ENCODE measurements around the gene SNX1. TPM values are rescaled to one million over a fixed set of nuclear protein-coding genes. Genes with fewer than 3 reads are reported as not detected.

Gene SNX1
- total RNA-seq, 1 donor from 2014 or later = 33.8 TPM

DNA sequence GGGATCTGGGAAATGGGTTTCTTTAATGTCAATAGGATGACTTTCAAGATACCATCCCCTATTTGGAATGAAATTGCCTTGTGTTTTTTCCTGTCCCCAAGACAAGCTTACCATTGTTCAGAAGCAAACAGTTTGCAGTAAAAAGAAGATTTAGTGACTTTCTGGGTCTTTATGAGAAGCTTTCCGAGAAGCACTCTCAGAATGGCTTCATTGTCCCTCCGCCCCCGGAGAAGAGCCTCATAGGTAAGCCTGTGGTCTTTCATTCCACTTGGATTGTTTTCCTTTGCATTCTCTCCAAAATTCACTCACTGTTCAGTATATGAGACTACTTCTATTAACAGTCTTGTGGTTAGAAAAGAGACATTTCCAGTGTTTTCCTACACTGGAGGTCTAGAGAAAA, 30.2 kb downstream of the SNX1 start:
- Histone ChIP-seq H3K27me3 (no peaks in the 10 kb centered on the region), H3K9me3 (no peaks in the 10 kb centered on the region), H3K27ac (no peak overlapping the region), H3K36me3 (peaks cover 88% of the 10 kb centered on the region in 2 donors), H3K4me3 (no peak overlapping the region), H3K4me1 (no peaks in the 10 kb centered on the region)
- intact Hi-C loops (cut with DNase I) = no loop called here
- DNase-seq (ENCODE audit: low spot score in 2 of 2) = no peak
- TF ChIP-seq, protein P1, sequence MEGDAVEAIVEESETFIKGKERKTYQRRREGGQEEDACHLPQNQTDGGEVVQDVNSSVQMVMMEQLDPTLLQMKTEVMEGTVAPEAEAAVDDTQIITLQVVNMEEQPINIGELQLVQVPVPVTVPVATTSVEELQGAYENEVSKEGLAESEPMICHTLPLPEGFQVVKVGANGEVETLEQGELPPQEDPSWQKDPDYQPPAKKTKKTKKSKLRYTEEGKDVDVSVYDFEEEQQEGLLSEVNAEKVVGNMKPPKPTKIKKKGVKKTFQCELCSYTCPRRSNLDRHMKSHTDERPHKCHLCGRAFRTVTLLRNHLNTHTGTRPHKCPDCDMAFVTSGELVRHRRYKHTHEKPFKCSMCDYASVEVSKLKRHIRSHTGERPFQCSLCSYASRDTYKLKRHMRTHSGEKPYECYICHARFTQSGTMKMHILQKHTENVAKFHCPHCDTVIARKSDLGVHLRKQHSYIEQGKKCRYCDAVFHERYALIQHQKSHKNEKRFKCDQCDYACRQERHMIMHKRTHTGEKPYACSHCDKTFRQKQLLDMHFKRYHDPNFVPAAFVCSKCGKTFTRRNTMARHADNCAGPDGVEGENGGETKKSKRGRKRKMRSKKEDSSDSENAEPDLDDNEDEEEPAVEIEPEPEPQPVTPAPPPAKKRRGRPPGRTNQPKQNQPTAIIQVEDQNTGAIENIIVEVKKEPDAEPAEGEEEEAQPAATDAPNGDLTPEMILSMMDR (IDR thresholded peaks at IDR 0.05) = no peak

DNA sequence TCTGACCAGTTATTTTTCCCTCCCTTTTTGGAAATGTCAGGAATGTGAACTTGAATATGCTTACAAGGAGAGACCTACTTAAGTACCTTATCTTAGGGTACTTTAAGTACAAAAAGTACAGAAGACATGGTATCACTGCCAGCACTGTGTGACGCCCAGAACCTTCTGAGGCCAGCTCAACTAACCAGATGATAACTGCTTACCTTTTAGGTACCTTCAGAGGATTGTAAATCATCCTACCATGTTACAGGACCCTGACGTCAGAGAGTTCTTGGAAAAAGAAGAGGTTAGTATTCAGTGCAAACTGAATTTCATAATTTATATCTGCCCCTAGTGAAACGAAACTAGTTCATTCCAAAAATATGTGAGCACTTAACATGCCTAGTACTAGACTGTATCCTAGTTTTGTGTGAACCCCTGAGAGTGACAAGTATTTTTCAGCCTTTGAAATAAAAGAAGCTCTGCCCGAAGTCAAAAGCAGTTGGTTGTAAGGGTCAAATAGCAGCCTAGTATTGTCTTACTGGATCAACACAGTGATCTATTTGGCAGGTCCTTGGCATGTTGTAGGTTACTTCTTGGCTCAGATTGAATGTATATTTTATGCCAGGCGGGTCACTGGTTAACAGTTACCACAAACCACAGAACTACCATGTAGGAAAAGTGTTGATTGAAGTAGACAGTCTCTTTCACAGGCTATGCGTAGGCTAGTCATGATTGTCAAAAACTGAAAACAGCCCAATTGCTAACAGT, 31.9 kb downstream of the SNX1 start:
- Histone ChIP-seq H3K27me3 (no peaks in the 10 kb centered on the region), H3K9me3 (no peaks in the 10 kb centered on the region), H3K4me1 (no peaks in the 10 kb centered on the region), H3K27ac (no peak overlapping the region), H3K36me3 (peaks cover 89 to 96% of the 10 kb centered on the region in 2 donors), H3K4me3 (no peak overlapping the region)
- intact Hi-C loops (cut with DNase I) = no loop called here
- TF ChIP-seq, protein P1 (IDR thresholded peaks at IDR 0.05) = no peak
- no peak for DNase-seq (ENCODE audit: low spot score in 2 of 2)

DNA sequence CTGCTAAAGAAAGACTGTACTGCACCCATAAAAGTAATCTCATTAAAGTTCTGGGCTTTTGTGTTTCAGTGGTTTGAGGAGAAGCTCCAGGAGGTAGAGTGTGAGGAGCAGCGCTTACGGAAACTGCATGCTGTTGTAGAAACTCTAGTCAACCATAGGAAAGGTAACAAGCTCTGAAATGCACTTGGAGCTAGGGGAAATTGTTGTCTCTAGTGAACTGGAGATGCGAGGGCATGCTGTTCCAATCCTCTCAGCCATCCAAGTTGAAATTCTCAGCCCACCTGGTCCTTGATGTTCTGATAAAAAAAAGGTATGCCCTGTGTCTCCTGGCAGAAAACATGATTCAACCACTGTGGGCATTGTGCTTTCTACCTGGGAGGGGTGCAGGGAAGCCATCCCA, 34.4 kb downstream of the SNX1 start:
- TF ChIP-seq, protein P1 (IDR thresholded peaks at IDR 0.05) = no peak
- H3K27me3 ChIP-seq = no peaks in the 10 kb centered on the region
- intact Hi-C loops (cut with DNase I) = no loop called here
- H3K9me3 ChIP-seq = no peaks in the 10 kb centered on the region
- no peak for DNase-seq (ENCODE audit: low spot score in 2 of 2)
- no peak overlapping the region for H3K27ac ChIP-seq
- H3K4me1 ChIP-seq = no peaks in the 10 kb centered on the region
- H3K4me3 ChIP-seq = no peak overlapping the region
- peaks cover 82 to 99% of the 10 kb centered on the region in 2 donors for H3K36me3 ChIP-seq

DNA sequence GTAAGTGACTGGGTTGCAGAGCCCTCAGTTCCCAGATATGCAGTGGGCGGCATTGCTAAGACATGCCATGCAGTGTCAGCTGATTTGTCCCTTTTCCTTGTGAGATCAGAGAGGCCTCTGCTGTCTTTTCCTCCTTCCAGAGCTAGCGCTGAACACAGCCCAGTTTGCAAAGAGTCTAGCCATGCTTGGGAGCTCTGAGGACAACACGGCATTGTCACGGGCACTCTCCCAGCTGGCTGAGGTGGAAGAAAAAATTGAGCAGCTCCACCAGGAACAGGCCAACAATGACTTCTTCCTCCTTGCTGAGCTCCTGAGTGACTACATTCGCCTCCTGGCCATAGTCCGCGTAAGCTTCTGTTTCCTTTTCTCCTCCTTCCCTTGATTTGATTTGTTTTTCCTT, 35.8 kb downstream of the SNX1 start:
- TF ChIP-seq, protein P1 (IDR thresholded peaks at IDR 0.05) = no peak
- H3K36me3 ChIP-seq = peaks cover 88 to 100% of the 10 kb centered on the region in 2 donors
- H3K9me3 ChIP-seq = no peaks in the 10 kb centered on the region
- no peak overlapping the region for H3K4me3 ChIP-seq
- no peaks in the 10 kb centered on the region for H3K27me3 ChIP-seq
- no peak for DNase-seq (ENCODE audit: low spot score in 2 of 2)
- intact Hi-C loops (cut with DNase I) = no loop called here
- H3K27ac ChIP-seq = no peak overlapping the region
- no peaks in the 10 kb centered on the region for H3K4me1 ChIP-seq

DNA sequence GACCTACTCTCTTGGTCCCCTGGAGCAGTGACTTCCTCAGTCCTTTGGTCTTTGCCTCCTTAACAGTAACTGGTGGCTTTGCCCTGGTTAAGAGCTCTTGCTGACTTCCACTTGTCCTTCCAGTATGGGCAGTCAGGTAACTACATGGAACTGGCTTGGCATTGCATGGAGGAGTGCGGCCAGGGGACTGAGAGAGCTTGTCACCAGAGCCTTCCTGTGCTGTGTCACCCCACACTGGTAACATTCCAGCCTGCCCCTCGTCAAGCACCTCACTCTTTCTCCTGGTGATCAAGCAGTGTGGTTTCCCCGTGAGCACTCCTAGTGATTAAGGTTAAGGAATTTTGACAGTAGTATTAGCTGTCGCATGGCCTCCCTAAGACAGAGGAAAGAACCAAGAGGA, 36.4 kb downstream of the SNX1 start:
- H3K36me3 ChIP-seq = peaks cover 88 to 100% of the 10 kb centered on the region in 2 donors
- no peak for DNase-seq (ENCODE audit: low spot score in 2 of 2)
- TF ChIP-seq, protein P1 (IDR thresholded peaks at IDR 0.05) = no peak
- no peaks in the 10 kb centered on the region for H3K27me3 ChIP-seq
- intact Hi-C loops (cut with DNase I) = no loop called here
- H3K27ac ChIP-seq = no peak overlapping the region
- H3K9me3 ChIP-seq = no peaks in the 10 kb centered on the region
- no peaks in the 10 kb centered on the region for H3K4me1 ChIP-seq
- H3K4me3 ChIP-seq = no peak overlapping the region

Measured in ascending aorta (tissue), 2 donors.